IMR-90 (cell line): ENCODE measurements around the gene SLC35D2.

Experiments
- BHLHE40 ChIP-seq: fragments of 150-350 bp; IDR thresholded peaks from 2 replicates; pipeline ENCODE4 v1.6.1; 2016; ENCODE audit warnings: mild to moderate bottlenecking, low read depth, low read length
- CHD1 ChIP-seq: IDR thresholded peaks from 2 replicates; pipeline ENCODE4 v1.6.1; 2012; ENCODE audit warnings: low read depth, low read length, improper control_type of control experiment
- FOS ChIP-seq: fragments of 150-350 bp; IDR thresholded peaks from 2 replicates; pipeline ENCODE4 v1.6.1; 2016; ENCODE audit warnings: low read depth, low read length
- MXI1 ChIP-seq: IDR thresholded peaks from 2 replicates; pipeline ENCODE4 v1.6.1; 2012; ENCODE audit warnings: low read depth, mild to moderate bottlenecking, low read length, moderate library complexity, borderline replicate concordance
- POLR2A ChIP-seq: IDR thresholded peaks from 2 replicates; pipeline ENCODE4 v1.6.1; 2012; ENCODE audit warnings: mild to moderate bottlenecking, low read depth, low read length
- RAD21 ChIP-seq: IDR thresholded peaks from 2 replicates; pipeline ENCODE4 v1.6.1; 2012; ENCODE audit warnings: low read length, improper control_type of control experiment
- RCOR1 ChIP-seq: IDR thresholded peaks from 2 replicates; pipeline ENCODE4 v1.6.1; 2012; ENCODE audit warnings: mild to moderate bottlenecking, low read length, improper control_type of control experiment; ENCODE audit not compliant: insufficient replicate concordance
- SMC3 ChIP-seq: fragments of 150-350 bp; IDR thresholded peaks from 2 replicates; pipeline ENCODE4 v1.6.1; 2016; ENCODE audit warnings: low read depth, mild to moderate bottlenecking, antibody characterized with exemption, low read length, moderate library complexity
- TF ChIP-seq, protein P1 (sequence below): conservative IDR thresholded peaks from 2 replicates; pipeline ENCODE4 v1.5.1; 2012; ENCODE audit warnings: mild to moderate bottlenecking, low read depth, low read length, improper control_type of control experiment
- TF ChIP-seq, protein P2 (sequence below): fragments of 150-350 bp; IDR thresholded peaks from 2 replicates; pipeline ENCODE4 v1.6.1; 2017; ENCODE audit warnings: mild to moderate bottlenecking, antibody characterized with exemption, low read length, low read depth
- TF ChIP-seq, protein P3 (sequence below): fragments of 150-350 bp; IDR thresholded peaks from 2 replicates; pipeline ENCODE4 v1.6.1; 2016; ENCODE audit warnings: low read depth, mild to moderate bottlenecking, low read length, moderate library complexity, borderline replicate concordance

DNA sequence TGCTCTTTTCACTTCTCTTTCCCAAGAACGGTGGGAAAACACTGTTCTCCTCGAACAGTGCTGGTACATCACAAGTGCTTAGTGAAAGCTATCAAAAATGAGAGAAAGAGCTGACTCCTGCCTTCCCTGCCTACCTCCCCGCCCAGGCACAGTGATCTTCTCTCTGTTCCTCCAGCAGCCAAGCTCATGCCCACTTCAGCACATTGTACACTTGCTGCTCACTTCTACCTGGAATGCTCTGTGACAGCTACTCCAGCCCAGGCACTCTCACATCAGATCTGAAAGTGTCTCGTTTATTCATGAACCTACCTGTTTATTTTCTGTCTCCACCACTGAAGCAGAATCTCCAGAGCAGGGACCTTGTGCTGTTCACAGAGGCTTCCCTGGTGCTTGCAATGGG lies 1.8 kb downstream of the SLC35D2 start:
- TF ChIP-seq, protein P1, sequence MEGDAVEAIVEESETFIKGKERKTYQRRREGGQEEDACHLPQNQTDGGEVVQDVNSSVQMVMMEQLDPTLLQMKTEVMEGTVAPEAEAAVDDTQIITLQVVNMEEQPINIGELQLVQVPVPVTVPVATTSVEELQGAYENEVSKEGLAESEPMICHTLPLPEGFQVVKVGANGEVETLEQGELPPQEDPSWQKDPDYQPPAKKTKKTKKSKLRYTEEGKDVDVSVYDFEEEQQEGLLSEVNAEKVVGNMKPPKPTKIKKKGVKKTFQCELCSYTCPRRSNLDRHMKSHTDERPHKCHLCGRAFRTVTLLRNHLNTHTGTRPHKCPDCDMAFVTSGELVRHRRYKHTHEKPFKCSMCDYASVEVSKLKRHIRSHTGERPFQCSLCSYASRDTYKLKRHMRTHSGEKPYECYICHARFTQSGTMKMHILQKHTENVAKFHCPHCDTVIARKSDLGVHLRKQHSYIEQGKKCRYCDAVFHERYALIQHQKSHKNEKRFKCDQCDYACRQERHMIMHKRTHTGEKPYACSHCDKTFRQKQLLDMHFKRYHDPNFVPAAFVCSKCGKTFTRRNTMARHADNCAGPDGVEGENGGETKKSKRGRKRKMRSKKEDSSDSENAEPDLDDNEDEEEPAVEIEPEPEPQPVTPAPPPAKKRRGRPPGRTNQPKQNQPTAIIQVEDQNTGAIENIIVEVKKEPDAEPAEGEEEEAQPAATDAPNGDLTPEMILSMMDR: no peak
- TF ChIP-seq, protein P2, sequence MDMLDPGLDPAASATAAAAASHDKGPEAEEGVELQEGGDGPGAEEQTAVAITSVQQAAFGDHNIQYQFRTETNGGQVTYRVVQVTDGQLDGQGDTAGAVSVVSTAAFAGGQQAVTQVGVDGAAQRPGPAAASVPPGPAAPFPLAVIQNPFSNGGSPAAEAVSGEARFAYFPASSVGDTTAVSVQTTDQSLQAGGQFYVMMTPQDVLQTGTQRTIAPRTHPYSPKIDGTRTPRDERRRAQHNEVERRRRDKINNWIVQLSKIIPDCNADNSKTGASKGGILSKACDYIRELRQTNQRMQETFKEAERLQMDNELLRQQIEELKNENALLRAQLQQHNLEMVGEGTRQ: no peak
- no peak for TF ChIP-seq POLR2A
- TF ChIP-seq FOS: no peak
- TF ChIP-seq SMC3: no peak
- no peak for TF ChIP-seq RAD21
- TF ChIP-seq MXI1: no peak
- no peak for TF ChIP-seq RCOR1
- TF ChIP-seq CHD1: no peak
- TF ChIP-seq, protein P3, sequence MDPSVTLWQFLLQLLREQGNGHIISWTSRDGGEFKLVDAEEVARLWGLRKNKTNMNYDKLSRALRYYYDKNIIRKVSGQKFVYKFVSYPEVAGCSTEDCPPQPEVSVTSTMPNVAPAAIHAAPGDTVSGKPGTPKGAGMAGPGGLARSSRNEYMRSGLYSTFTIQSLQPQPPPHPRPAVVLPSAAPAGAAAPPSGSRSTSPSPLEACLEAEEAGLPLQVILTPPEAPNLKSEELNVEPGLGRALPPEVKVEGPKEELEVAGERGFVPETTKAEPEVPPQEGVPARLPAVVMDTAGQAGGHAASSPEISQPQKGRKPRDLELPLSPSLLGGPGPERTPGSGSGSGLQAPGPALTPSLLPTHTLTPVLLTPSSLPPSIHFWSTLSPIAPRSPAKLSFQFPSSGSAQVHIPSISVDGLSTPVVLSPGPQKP: no peak
- no peak for TF ChIP-seq BHLHE40
